H1 (cell line): Measurements from ENCODE around the gene NAXD. TPM values are rescaled to one million over a fixed set of nuclear protein-coding genes. Genes with fewer than 3 reads are reported as not detected.

Experiments
- CTCF ChIA-PET: fragments of 300-600 bp; sonication (Branson Sonifier 250); formaldehyde crosslinking; loops from one replicate; lab custom pipeline; 2021; ENCODE audit not compliant: partially characterized antibody; lab: Charles Lee
- POLR2A ChIA-PET: fragments of 300-600 bp; sonication (Branson Sonifier 250); formaldehyde crosslinking; loops from one replicate; lab custom pipeline; 2021; ENCODE audit warnings: inconsistent platforms; ENCODE audit not compliant: partially characterized antibody; lab: Charles Lee
- DNase-seq, 2 experiments: peaks; one replicate each; pipeline versions ENCODE4 v3.0.0 to v3.0.0-alpha.2; 2010 to 2022; ENCODE audit warnings: low spot score in 2 of 2, low read depth in 1 of 2, mixed read lengths in 1 of 2
- FAIRE-seq: peaks from 2 replicates; lab custom pipeline; 2011; peaks lifted over from hg19 to GRCh38; lab: Jason Lieb, UNC
- H2AFZ ChIP-seq: 2 replicates; pipeline ENCODE4 v1.8.1; 2012; ENCODE audit warnings: low read length, inconsistent platforms
- H2AK5ac ChIP-seq: 2 replicates; pipeline ENCODE4 v1.6.1; 2013; ENCODE audit warnings: low read depth, low read length
- H2BK120ac ChIP-seq: replicated peaks from 2 replicates; pipeline ENCODE3; 2013; ENCODE audit warnings: low read depth, low read length, inconsistent platforms
- H2BK12ac ChIP-seq: 2 replicates; pipeline ENCODE4 v1.6.1; 2013; ENCODE audit warnings: low read depth, low read length
- H2BK15ac ChIP-seq: 2 replicates; pipeline ENCODE4 v1.6.1; 2013; ENCODE audit warnings: low read length
- H2BK20ac ChIP-seq: 2 replicates; pipeline ENCODE4 v1.6.1; 2013; ENCODE audit warnings: low read length
- H2BK5ac ChIP-seq: 2 replicates; pipeline ENCODE4 v1.6.1; 2013; ENCODE audit warnings: low read depth, low read length
- H3K14ac ChIP-seq: 2 replicates; pipeline ENCODE4 v1.6.1; 2013; ENCODE audit warnings: inconsistent platforms; ENCODE audit not compliant: insufficient read length
- H3K18ac ChIP-seq: 2 replicates; pipeline ENCODE4 v1.6.1; 2013; ENCODE audit warnings: low read length; ENCODE audit errors: extremely low read depth
- H3K23ac ChIP-seq: 2 replicates; pipeline ENCODE4 v1.6.1; 2013; ENCODE audit warnings: inconsistent platforms; ENCODE audit not compliant: insufficient read length
- H3K23me2 ChIP-seq: 2 replicates; pipeline ENCODE4 v1.6.1; 2013; ENCODE audit warnings: low read depth, low read length
- H3K27ac ChIP-seq: 2 replicates; pipeline ENCODE4 v1.6.1; 2011; ENCODE audit warnings: low read depth, low read length, inconsistent platforms
- H3K27me3 ChIP-seq, 4 experiments: replicated peaks in 1 of 4; 1 replicate in 1 of 4; 2 replicates in 3 of 4; pipeline versions ENCODE4 v1.6.1 to v1.8.1; 2011 to 2013; ENCODE audit warnings: low read length in 3 of 4, mild to moderate bottlenecking in 3 of 4, inconsistent platforms in 2 of 4, mixed read lengths in 2 of 4, moderate library complexity in 1 of 4; ENCODE audit not compliant: control insufficient read depth in 3 of 4, insufficient read depth in 3 of 4; ENCODE audit errors: extremely low read depth in 1 of 4
- H3K36me3 ChIP-seq, 4 experiments: 2 replicates each; pipeline versions ENCODE4 v1.6.1 to v1.8.1; 2011 to 2013; ENCODE audit warnings: mild to moderate bottlenecking in 4 of 4, low read length in 3 of 4, moderate library complexity in 2 of 4, control low read depth in 1 of 4, inconsistent platforms in 1 of 4; ENCODE audit not compliant: insufficient read depth in 4 of 4, control insufficient read depth in 2 of 4
- H3K4ac ChIP-seq: replicated peaks from 2 replicates; pipeline ENCODE3; 2013; ENCODE audit warnings: low read length, low read depth, mixed read lengths, inconsistent platforms; ENCODE audit not compliant: insufficient read length
- H3K4me1 ChIP-seq, 4 experiments: replicated peaks in 1 of 4; 1 replicate in 1 of 4; 2 replicates in 3 of 4; pipeline versions ENCODE4 v1.6.1 to v1.8.1; 2011 to 2013; ENCODE audit warnings: low read length in 3 of 4, inconsistent platforms in 2 of 4, mixed read lengths in 1 of 4; ENCODE audit not compliant: insufficient read depth in 4 of 4, control insufficient read depth in 3 of 4
- H3K4me2 ChIP-seq, 2 experiments: 2 replicates each; pipeline versions ENCODE4 v1.6.1 to v1.8.1; 2011 to 2013; ENCODE audit warnings: low read depth in 2 of 2, low read length in 2 of 2, control low read depth in 1 of 2, inconsistent platforms in 1 of 2, mild to moderate bottlenecking in 1 of 2; ENCODE audit not compliant: insufficient read depth in 1 of 2
- H3K4me3 ChIP-seq, 4 experiments: fragments of 200-600, 300-600 bp in 1 of 4; sonication (generic), shearing (Covaris generic), sonication (Bioruptor Twin) in 1 of 4; 2 replicates each; pipeline versions ENCODE4 v1.5.1 to v1.8.1; 2011 to 2016; ENCODE audit warnings: low read length in 4 of 4, low read depth in 3 of 4, control low read depth in 2 of 4, inconsistent platforms in 2 of 4, mild to moderate bottlenecking in 2 of 4, mixed read lengths in 1 of 4, moderate library complexity in 1 of 4; ENCODE audit not compliant: insufficient read depth in 2 of 4; ENCODE audit errors: extremely low read depth in 1 of 4
- H3K56ac ChIP-seq: replicated peaks from 2 replicates; pipeline ENCODE3; 2013; ENCODE audit warnings: low read depth, mild to moderate bottlenecking, mixed read lengths, low read length, inconsistent platforms; ENCODE audit not compliant: insufficient read length
- H3K79me1 ChIP-seq: 2 replicates; pipeline ENCODE4 v1.6.1; 2013; ENCODE audit warnings: low read depth, low read length, control low read depth
- H3K79me2 ChIP-seq, 2 experiments: 2 replicates each; pipeline versions ENCODE4 v1.6.1 to v1.8.1; 2012 to 2013; ENCODE audit warnings: low read length in 2 of 2, mild to moderate bottlenecking in 2 of 2, inconsistent platforms in 1 of 2; ENCODE audit not compliant: insufficient read depth in 2 of 2, control insufficient read depth in 1 of 2
- H3K9ac ChIP-seq, 4 experiments: replicated peaks in 1 of 4; 1 replicate in 1 of 4; 2 replicates in 3 of 4; pipeline versions ENCODE4 v1.6.1 to v1.8.1; 2011 to 2013; ENCODE audit warnings: low read depth in 3 of 4, low read length in 3 of 4, control low read depth in 2 of 4, mild to moderate bottlenecking in 2 of 4, moderate library complexity in 2 of 4, inconsistent platforms in 1 of 4; ENCODE audit errors: extremely low read depth in 1 of 4
- H3K9me3 ChIP-seq, 2 experiments: 2 replicates each; pipeline versions ENCODE4 v1.6.1 to v1.8.1; 2012 to 2013; ENCODE audit warnings: mild to moderate bottlenecking in 2 of 2, moderate library complexity in 2 of 2, control low read depth in 1 of 2, inconsistent platforms in 1 of 2, low read depth in 1 of 2, low read length in 1 of 2, mixed read lengths in 1 of 2; ENCODE audit not compliant: insufficient read depth in 2 of 2
- H4K20me1 ChIP-seq, 2 experiments: replicated peaks in 1 of 2; 2 replicates each; pipeline versions ENCODE3 to v1.8.1; 2011 to 2013; ENCODE audit warnings: inconsistent platforms in 2 of 2, low read length in 2 of 2, mild to moderate bottlenecking in 1 of 2; ENCODE audit not compliant: insufficient read depth in 2 of 2, control insufficient read depth in 1 of 2
- H4K5ac ChIP-seq: 2 replicates; pipeline ENCODE4 v1.6.1; 2013; ENCODE audit warnings: low read length, low read depth, mixed read lengths, inconsistent platforms; ENCODE audit not compliant: insufficient read length
- H4K8ac ChIP-seq: 2 replicates; pipeline ENCODE4 v1.8.0; 2013; ENCODE audit warnings: mild to moderate bottlenecking, moderate library complexity, low read length, inconsistent platforms; ENCODE audit not compliant: insufficient read depth; ENCODE audit errors: extremely low read depth
- H4K91ac ChIP-seq: replicated peaks from 2 replicates; pipeline ENCODE3; 2013; ENCODE audit warnings: low read length, mixed read lengths, inconsistent platforms; ENCODE audit not compliant: insufficient read length
- GABPA ChIP-seq: IDR thresholded peaks from 2 replicates; pipeline ENCODE4 v1.6.1; 2011; ENCODE audit warnings: mild to moderate bottlenecking, low read length, moderate library complexity, borderline replicate concordance; ENCODE audit not compliant: insufficient read depth
- GTF2F1 ChIP-seq: IDR thresholded peaks from 2 replicates; pipeline ENCODE4 v1.6.1; 2012; ENCODE audit warnings: low read depth, low read length, improper control_type of control experiment, borderline replicate concordance
- MAFK ChIP-seq: IDR thresholded peaks from 2 replicates; pipeline ENCODE4 v1.6.1; 2012; ENCODE audit warnings: low read depth, mild to moderate bottlenecking, improper control_type of control experiment, low read length
- SAP30 ChIP-seq: fragments of 300-600 bp; sonication (generic); IDR thresholded peaks from 2 replicates; pipeline ENCODE4 v1.7.1; 2012; ENCODE audit warnings: low read length, moderate library complexity, mild to moderate bottlenecking, inconsistent platforms; ENCODE audit not compliant: insufficient read depth, insufficient replicate concordance
- SIX5 ChIP-seq: IDR thresholded peaks from 2 replicates; pipeline ENCODE4 v1.6.1; 2011; ENCODE audit warnings: mild to moderate bottlenecking, low read depth, low read length
- ZNF274 ChIP-seq: IDR thresholded peaks from 2 replicates; pipeline ENCODE4 v1.7.0; 2012; ENCODE audit warnings: low read length, borderline replicate concordance; ENCODE audit errors: extremely low read depth
- WGBS, 2 experiments: shearing (Covaris generic) in 1 of 2; methylation state at CpG; one replicate each; pipeline versions ENCODE4 v1.1.6 to v1.1.7; 2013 to 2015; ENCODE audit warnings: low lambda C conversion rate in 2 of 2, mixed read lengths in 2 of 2, inconsistent platforms in 1 of 2, low coverage in 1 of 2, missing lambda C conversion rate in 1 of 2; ENCODE audit not compliant: insufficient replicate concordance in 2 of 2, insufficient coverage in 1 of 2, insufficient read length in 1 of 2; ENCODE audit errors: extremely low coverage in 1 of 2, missing lambda C conversion rate in 1 of 2; 5-methylcytosine and 5-hydroxymethylcytosine counted together
- polyA plus RNA-seq, 7 experiments: library from polyadenylated mRNA; depleted of rRNA in 3 of 7; stranded (reverse) in 5 of 7; unstranded in 2 of 7; fragments of >200 nt in 5 of 7; fragments of 200-250 nt in 2 of 7; gene quantifications; 1 replicate in 5 of 7; 2 replicates in 1 of 7; 4 replicates in 1 of 7; pipeline versions ENCODE4 v1.2.1 to v1.2.3, GENCODE V29; 2011 to 2013; ENCODE audit warnings: missing spikeins in 2 of 7, mixed read lengths in 2 of 7
- total RNA-seq: library from RNA; stranded (reverse); fragmentation: NEBNext Ultra II Directional; extraction: Animal tissue kit (Norgen Biotek cat#: 25700); gene quantifications from 2 replicates; pipeline ENCODE4 v1.2.1, GENCODE V29; 2021
- TF ChIP-seq, protein P1 (sequence below): IDR thresholded peaks from 2 replicates; pipeline ENCODE4 v1.6.1; 2012; ENCODE audit warnings: inconsistent platforms

Gene NAXD
- total and polyA plus RNA-seq, 2 of the 8 experiments (the other 6 are each of a cell fraction or from before 2014, with no cell fraction given) = 25.4 to 35.5 TPM

DNA sequence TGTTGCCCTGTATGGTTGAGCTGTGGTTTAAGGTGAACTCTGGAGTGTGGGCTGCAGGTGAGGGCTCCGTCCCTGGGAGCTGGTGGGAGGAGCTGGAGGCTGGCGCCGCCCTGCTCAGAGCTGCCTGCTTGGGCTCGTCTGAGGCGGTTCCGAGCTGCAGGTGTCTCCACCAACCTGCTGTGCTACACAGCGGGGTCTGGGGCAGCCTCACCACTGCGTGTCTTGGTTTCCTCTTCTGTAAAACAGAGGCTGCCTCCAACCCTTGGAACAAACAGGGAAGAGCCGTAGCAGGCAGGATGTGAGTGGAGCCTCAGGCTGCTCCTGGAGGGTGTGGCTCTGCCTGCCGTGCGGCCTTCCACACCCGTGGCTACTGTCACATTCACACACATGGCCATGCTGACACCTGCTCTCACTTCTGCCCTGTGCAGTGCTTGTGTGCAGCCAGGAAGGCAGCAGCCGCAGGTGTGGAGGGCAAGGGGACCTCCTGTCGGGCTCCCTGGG lies 21.4 kb downstream of the NAXD start:
- Histone ChIP-seq H3K56ac (no peak overlapping the region), H3K79me2 (peaks cover 0 to 4% of the 10 kb centered on the region in 2 experiments; a peak in 2 of 4 replicates), H3K27me3 (no peaks in the 10 kb centered on the region), H3K4me2 (no peak overlapping the region), H4K91ac (no peak overlapping the region), H3K4ac (no peak overlapping the region), H2AK5ac (no peak overlapping the region), H3K23me2 (no peaks in the 10 kb centered on the region), H4K5ac (no peak overlapping the region), H2BK5ac (no peak overlapping the region), H3K79me1 (peaks cover 5% of the 10 kb centered on the region; the same call in 1 of the 2 replicates), H2BK15ac (no peak overlapping the region), H3K27ac (no peak overlapping the region), H3K18ac (no peak overlapping the region), H3K4me1 (no peaks in the 10 kb centered on the region), H3K36me3 (peaks cover 8 to 39% (median 34%) of the 10 kb centered on the region in 4 experiments; a peak in 7 of 8 replicates), H3K4me3 (no peak overlapping the region), H2BK12ac (no peak overlapping the region), H2AFZ (no peak overlapping the region), H4K8ac (no peak overlapping the region; the same call in 1 of the 2 replicates), H2BK20ac (no peak overlapping the region), H2BK120ac (no peak overlapping the region), H3K9ac (no peak overlapping the region), H3K9me3 (no peaks in the 10 kb centered on the region), H4K20me1 (peaks cover 7 to 28% of the 10 kb centered on the region in 2 experiments), H3K23ac (no peak overlapping the region), H3K14ac (no peak overlapping the region)
- ChIA-PET CTCF (interaction anchor here (0.5 to 1.7 kb wide), 3 partner anchors 18 to 123 kb away, joined by 3 to 4 read pairs (median 3); no protein-coding TSS in a partner anchor), POLR2A (interaction anchor here (0.8 kb wide), 1 partner anchor 16 kb away, joined by 3 read pairs; no protein-coding TSS in a partner anchor)
- 93% methylated on average over 14 of the region's 14 CpGs; no CpG with 5 or more reads in 1 of the 2 experiments for WGBS, 2 experiments
- no peak for TF ChIP-seq SIX5
- TF ChIP-seq SAP30 = no peak
- no peak for TF ChIP-seq GTF2F1
- no peak for TF ChIP-seq ZNF274
- TF ChIP-seq, protein P1, sequence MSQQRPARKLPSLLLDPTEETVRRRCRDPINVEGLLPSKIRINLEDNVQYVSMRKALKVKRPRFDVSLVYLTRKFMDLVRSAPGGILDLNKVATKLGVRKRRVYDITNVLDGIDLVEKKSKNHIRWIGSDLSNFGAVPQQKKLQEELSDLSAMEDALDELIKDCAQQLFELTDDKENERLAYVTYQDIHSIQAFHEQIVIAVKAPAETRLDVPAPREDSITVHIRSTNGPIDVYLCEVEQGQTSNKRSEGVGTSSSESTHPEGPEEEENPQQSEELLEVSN = no peak
- TF ChIP-seq GABPA = no peak
- no peak for TF ChIP-seq MAFK
- DNase-seq = no peak
- no peak for FAIRE-seq
